NOMO-1 treated with dmso at 0.1 percent for 144 hours (cell line): ENCODE data around the gene DNAJC27.
"Not testable (repeated sequence)": the region's sequence is repeated elsewhere in the genome, so short reads cannot be mapped to it uniquely, and the experiment has no call there.

ENCODE experiments used
- DNase-seq: peaks from one replicate; lab custom pipeline; 2025; ENCODE audit not compliant: unreplicated experiment; lab: John Stamatoyannopoulos, UW

Gene DNAJC27

DNA sequence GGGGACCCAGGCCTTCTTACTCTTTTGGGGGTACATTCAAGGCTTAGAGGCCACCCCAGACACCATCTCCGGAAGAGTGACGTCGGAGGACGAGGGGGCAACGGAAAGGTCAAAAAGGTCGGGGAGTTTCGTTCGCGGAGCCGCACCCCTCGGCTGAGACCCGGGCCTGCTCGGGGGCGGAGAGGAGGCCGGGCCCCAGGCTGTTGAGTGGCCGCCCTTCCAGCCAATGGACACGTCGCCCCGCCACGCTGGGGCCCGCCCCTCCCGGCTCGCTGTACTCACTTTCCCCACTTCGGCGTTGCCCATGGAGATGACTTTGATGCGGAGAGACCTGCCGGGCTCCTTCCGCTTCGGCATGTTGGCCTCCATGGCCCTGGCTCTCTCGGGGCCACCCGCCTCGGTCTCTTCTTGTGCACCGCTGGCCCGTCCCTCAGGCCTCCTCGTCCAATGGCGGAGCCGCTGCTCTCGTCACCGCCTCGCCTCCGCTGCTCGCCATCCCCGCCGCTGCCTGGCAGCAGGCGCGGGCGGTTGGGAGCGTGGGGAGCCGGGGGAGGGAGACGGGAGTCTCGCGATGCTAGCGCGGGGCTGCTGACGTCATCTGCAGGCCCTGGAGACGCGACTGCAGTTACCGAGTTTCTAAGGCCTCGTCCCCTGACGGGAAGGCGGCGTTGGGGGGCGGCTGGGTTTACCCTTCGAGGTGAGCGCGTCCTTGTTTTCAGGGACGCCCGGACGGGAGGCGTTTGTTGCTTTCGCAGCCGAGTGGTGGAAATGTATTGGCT, at the start of gene DNAJC27:
TSS of gene DNAJC27 (minus strand) at position 420 of the 779 bp plus-strand sequence. CDS start at position 369, 51 bp downstream.
- peak; percentile 95 for DNase-seq

DNA sequence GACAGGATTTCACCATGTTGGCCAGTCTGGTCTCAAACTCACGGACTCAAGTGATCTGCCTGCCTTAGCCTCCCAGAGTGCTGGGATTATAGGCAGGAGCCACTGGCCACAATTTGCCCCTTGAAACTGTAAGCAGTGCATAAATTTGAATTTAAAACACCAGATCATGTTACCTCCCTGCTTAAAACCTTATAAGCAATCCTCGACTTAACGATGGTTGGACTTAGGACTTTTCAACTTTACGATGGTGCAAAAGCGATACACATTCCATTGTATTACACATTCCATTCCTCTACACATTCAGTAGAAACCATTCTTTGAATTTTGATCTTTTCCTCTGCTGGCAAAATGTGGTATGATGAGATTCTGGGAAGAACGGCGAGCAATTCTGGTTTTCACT, 46.9 kb upstream of the DNAJC27 start:
- DNase-seq, result no peak

GRCh38 chr2:25014631-25015030, 42.9 kb upstream of the DNAJC27 start:
- no peak for DNase-seq

GRCh38 chr2:25011342-25011741, 39.6 kb upstream of the DNAJC27 start:
- DNase-seq, result not testable (repeated sequence)

DNA sequence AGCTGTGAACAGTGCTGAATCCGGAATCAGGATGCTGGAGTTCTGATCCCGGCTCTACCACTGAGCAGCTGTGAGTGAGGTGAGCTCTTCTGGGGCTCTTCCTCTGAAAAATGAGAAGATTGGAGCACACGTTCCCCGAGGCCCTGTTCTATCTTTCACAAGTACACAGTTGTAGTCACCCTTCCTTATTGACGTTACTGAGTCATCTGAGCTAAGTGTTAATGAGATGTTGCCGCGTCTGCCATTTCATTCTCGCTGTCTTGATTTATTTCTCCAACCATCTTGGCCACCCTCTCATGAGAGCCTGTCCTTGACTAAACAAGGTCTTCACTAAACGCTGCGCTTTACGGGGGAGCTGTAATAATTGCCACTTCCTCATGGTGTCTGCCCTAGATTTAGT, 38.2 kb upstream of the DNAJC27 start:
- DNase-seq, result peak; percentile 48

DNA sequence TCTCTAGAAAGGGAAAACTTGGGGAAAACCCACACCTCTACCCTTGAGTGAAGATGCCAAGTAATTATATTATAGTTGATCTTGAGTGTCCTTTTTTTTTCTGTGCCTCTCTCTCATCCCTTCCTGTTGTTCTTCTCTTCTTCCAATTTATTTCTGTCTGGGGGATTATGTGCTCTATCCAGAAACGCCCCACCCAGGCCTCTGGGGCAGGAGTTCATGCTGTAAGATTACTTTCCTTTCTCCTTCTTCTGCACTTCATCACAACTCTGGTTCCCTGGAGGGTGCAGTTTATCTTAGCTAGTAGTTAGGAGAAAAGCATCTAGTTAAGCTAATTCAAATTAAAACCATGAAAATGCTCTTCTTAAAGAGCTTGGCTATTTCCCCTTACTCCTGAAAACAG, 30.3 kb upstream of the DNAJC27 start:
- DNase-seq, result no peak

- no peak for DNase-seq
These were observed 29.5 kb upstream of the DNAJC27 start for GRCh38 chr2:25001325-25001637.

DNA sequence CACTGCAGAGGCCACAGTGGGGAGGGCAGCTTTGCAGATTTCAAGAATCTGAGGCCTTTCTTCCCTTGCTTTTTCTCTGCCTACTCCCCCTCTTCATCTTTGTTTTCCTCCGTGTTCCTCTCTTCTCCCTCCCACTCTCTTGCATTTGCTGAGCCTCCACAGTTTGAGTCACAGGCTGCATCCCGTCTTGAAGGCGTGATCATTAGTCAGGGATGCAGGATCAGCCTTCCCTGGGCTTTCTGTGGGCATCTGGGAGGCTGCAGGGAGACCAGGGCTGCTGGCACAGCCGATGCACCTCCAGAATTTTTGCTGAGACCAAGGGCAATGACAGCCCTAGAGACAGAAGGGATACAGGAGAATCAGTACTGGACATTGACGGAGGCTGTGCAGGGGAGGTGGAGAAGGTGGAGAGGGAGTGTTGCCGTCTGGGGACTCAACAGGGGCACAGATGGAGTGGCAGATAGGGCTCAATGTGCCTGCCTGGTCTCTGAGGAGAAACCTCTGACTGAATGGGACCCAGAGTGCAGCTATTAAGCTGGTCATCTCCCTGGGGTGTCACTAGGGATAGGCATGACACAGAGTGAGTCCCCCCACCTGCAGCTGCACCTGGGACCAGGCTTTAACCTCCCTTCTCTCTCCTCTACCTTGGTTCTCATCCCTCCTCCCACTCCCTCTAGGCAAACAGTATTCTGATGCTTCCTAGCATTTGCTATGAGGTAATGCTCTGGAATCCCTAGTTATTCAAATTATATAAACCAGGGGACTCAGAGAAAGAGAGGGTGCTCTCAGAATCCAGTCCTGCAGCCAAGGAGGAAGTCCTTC, 29.0 kb upstream of the DNAJC27 start:
- no peak for DNase-seq

GRCh38 chr2:25000036-25000435, 28.3 kb upstream of the DNAJC27 start:
- no peak for DNase-seq

- DNase-seq, result not testable (repeated sequence)
These were observed 27.3 kb upstream of the DNAJC27 start for GRCh38 chr2:24999097-24999496.

DNA sequence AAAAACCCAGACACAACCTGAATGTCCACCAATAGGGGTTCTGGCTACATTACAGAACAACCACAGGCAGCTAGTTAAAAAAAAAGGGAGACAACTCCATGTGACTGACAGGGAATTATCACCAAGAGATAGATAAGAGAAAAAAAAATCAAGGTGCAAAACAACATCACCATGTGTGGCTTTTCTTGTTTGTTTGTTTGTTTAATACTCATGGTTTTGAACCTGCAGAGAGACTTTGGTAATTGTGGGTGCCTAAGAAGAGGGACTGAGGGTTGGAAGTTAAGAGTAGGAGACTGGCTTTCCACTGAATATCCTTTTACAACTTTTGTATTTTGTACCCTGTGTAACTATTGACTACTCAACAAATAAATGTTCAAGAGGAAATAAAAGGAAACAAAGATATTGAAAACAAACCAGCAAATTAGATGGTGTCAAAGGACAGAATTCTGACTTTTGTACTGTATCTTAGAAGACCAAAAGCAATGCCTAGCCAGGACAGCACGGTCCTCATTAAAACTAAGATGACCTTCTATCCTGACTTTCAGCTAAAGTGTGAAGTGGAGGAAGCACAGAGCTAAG, 22.5 kb upstream of the DNAJC27 start:
- no peak for DNase-seq

DNA sequence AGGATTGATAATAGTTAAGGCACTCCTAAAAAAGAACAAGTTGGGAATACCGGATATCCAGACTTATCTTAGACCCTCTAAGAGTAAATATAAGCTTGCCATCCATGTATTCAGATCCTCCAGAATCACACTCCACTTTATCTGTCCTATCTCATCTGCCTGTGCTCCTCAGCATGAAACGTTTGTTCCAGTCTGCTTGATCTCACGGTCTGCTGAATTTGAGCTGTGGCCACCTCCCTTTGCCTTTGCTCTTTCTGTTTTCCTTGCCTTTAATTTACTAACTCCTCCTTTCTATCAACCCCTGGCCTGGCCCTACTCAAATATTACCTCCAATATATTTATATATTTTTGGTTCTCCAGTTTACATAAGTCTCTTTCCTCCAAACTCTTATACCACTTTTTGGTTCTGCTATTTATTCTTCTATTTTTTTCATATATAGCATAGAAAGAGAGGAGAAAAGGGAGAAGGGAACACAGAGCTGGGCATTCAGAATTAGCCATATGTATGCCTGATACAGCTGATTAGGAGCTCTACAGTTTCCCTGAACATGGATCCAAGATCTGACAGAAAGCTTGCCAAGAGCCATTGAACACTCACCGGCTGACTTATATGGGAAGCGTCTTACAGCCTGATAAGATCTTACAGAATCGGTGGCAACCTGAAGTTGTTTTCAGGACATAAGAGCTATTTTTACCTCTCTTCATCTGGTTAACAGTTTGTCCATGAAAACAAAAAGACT, 21.8 kb upstream of the DNAJC27 start:
- no peak for DNase-seq

DNA sequence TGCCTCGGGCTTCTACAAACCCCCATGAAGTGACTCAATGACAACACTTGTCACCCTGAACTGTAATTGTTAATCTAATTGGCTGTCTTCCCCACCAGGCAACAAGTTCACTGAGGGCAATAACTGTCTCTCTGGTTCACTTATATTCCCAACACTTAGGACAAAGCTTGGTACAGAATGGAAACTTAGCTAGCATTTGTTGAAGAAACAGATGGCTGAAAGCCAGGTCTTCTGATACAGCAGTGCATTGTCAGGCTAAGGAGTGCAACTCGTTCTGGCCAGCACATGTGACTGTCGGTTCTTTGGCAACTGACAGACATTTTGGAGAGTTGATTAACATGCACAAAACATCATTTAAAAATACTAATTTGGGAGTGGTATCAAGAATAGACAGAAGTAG, 14.6 kb upstream of the DNAJC27 start:
- no peak for DNase-seq

DNA sequence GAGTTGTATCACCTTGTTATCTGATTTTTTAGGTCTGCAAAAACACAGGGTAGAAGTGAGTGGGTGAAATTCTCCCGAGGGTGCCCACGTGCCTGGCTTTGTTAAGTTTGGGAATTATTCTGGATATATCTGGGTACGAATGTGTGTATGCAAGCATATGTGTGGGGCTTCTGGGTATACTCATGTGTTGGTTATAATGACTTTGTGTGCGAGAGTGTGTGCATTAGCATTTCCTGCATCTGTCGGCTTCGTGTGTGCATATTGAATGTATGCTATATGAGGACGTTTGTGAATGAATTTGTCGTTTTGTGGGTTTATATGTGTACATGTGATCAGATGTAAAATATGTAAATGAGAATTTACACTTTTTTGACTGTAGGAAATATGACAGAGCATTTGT, 13.8 kb upstream of the DNAJC27 start:
- no peak for DNase-seq

DNA sequence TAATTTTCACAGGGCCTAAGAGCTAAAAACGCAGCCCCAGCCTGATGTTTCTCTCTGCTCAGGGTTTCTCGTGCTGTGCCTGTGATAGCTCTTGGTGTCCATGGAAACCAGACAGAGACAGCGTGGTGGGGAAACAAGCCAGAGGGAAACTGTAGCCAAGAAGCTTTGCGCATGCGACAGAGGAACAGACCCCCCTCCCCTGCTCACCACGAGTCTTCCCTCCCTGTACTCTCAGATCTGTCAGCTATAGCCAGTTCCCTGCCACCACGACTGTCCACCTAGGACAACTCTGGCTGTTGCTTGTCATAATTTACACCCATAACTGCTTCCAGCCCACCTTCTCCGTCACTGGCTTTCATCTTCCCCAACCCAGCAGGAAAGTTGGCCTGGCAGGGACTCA, 13.2 kb upstream of the DNAJC27 start:
- no peak for DNase-seq

DNA sequence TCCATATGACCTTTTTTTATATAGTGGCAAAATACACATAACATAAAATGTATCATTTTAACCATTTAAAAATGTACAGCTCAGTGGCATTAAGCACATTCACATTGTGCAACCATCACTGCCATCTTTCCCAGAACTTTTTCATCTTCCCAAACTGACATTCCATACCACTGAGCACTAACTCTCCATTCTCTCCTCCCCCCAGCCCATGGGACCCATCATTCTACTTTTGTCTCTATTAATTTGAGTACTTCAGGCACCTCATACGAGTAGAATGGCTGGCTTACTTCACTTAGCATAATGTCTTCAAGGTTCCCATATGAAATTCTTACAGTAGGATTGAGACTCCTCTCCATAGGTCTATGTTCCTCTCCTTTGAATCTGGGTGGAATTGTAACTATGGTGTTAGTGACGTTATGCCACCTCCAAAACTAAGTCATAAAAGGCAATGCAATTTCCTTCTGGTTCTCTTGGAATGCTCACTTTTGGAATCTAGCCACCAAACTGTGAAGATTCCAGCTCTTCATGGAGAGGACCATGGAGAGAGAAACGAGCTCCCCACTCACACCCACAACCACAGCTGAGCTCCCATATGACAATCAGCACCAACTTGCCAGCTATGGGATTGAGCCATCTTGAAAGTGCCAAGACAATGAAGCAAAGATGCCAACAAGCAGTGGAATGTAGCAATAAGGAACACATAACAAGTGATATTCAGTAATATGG, 9.8 kb upstream of the DNAJC27 start:
- DNase-seq, result no peak

DNA sequence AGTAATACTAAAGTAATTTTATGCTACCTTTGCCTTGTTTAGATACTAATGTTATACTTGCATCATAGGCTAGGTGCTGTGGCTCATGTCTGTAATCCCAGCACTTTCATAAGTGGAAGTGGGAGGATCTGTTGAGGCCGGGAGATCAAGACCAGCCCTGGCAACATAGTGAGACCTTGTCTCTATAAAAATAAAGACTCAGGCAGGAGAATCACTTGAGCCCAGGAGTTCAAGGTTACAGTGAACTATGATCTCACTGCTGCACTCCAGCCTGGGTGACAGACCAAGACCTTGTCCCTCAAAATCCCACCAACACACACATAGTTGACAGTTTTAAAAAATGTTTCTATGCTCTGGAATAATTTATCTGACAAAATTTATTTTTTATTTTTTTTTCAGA, 6.9 kb upstream of the DNAJC27 start:
- DNase-seq, result no peak

DNA sequence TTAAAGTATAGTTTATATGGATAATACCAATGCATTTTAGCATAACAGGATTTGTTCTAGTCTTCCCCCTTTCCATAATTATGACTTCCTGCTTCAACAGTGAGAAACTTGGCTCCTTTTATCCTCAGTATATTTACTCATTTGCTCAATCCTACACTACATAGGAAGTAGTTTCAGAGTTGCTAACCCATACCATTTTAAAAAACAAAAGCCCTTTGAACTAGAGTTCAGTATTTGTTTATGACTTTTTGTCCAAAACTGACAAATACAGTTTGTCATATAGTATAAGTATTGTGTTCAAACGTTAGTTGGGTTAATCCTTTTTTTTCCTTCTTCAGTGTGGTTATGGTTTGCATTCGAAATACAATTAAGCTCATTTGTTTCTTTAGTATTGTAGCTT, 5.9 kb upstream of the DNAJC27 start:
- no peak for DNase-seq

GRCh38 chr2:24973812-24974211, 2.1 kb upstream of the DNAJC27 start:
- no peak for DNase-seq

DNA sequence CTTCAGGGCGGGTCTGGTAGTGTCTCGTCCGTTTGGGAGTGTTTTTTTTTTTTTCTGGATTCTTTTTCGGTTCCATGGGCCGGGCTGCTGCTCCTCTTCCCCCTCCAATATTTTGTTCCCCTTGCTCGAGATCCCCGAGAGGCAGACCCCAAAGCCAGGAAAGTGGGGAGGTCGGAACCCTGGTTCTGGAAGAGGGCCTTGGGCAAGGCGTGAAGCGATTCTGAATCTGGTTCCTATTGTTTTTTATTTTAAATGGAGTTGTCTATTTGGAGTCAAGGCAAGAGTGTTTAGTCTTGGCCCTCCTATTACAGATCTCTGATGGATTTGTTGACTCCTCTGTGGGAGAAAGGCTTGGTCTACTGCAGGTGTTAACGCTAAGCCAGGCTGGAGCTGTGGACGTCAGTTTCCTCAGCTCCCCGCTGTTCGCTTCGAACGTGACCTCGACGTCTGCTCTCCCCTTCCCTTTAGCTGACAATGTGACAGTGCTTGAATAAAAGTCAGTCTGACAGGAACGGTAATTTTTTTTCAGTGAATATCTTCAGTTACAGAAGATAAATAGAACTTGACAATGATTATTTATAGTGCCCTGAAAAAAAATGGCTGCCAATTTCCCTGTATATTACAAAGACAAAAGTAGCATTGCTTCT, 683 bp upstream of the DNAJC27 start:
- peak; percentile 2 for DNase-seq

GRCh38 chr2:24971286-24971535, 544 bp downstream of the DNAJC27 start:
- no peak for DNase-seq
